Trophoblast cell (in vitro differentiated cells and primary cell): ENCODE data around the gene STX2.
"Not testable (repeated sequence)": the region's sequence is repeated elsewhere in the genome, so short reads cannot be mapped to it uniquely, and the experiment has no call there.

Experiments
- DNase-seq, 2 donors: peaks; one replicate each; pipeline ENCODE4 v3.0.0-alpha.2; 2016
- H2AFZ ChIP-seq: 2 replicates; pipeline ENCODE4 v1.6.1; 2013; ENCODE audit warnings: low read length, moderate library complexity, mild to moderate bottlenecking; ENCODE audit not compliant: insufficient read depth, poor library complexity
- H2AK5ac ChIP-seq: 2 replicates; pipeline ENCODE4 v1.6.1; 2013; ENCODE audit warnings: mild to moderate bottlenecking, low read length
- H2BK120ac ChIP-seq: 2 replicates; pipeline ENCODE4 v1.6.1; 2013; ENCODE audit warnings: low read length, mild to moderate bottlenecking, moderate library complexity; ENCODE audit not compliant: insufficient read depth, poor library complexity
- H2BK12ac ChIP-seq: 2 replicates; pipeline ENCODE4 v1.6.1; 2013; ENCODE audit warnings: mild to moderate bottlenecking, low read length, moderate library complexity
- H2BK5ac ChIP-seq: 2 replicates; pipeline ENCODE4 v1.6.1; 2013; ENCODE audit warnings: low read length, low read depth, moderate library complexity, mild to moderate bottlenecking; ENCODE audit not compliant: poor library complexity
- H3K14ac ChIP-seq: 2 replicates; pipeline ENCODE4 v1.6.1; 2013; ENCODE audit warnings: mild to moderate bottlenecking, low read length
- H3K18ac ChIP-seq: 2 replicates; pipeline ENCODE4 v1.6.1; 2013; ENCODE audit warnings: mild to moderate bottlenecking, low read length
- H3K23ac ChIP-seq: 2 replicates; pipeline ENCODE4 v1.6.1; 2013; ENCODE audit warnings: low read length
- H3K27ac ChIP-seq: 2 replicates; pipeline ENCODE4 v1.5.1; 2013; ENCODE audit warnings: low read depth, mild to moderate bottlenecking, inconsistent platforms, low read length, moderate library complexity
- H3K27me3 ChIP-seq: 2 replicates; pipeline ENCODE4 v1.6.1; 2013; ENCODE audit warnings: inconsistent platforms, mild to moderate bottlenecking, low read length, moderate library complexity; ENCODE audit not compliant: insufficient read depth
- H3K36me3 ChIP-seq, 2 experiments: 1 replicate in 1 of 2; 2 replicates in 1 of 2; pipeline ENCODE4 v1.6.1; 2013; ENCODE audit warnings: low read length in 2 of 2, mild to moderate bottlenecking in 2 of 2, moderate library complexity in 1 of 2; ENCODE audit not compliant: insufficient read depth in 2 of 2, control insufficient read depth in 1 of 2
- H3K4ac ChIP-seq: 2 replicates; pipeline ENCODE4 v1.6.1; 2013; ENCODE audit warnings: low read depth, mild to moderate bottlenecking, low read length, moderate library complexity
- H3K4me1 ChIP-seq, 2 experiments: 1 replicate in 1 of 2; 2 replicates in 1 of 2; pipeline ENCODE4 v1.6.1; 2013; ENCODE audit warnings: low read length in 2 of 2, mild to moderate bottlenecking in 2 of 2, moderate library complexity in 1 of 2; ENCODE audit not compliant: insufficient read depth in 2 of 2, control insufficient read depth in 1 of 2
- H3K4me2 ChIP-seq: 2 replicates; pipeline ENCODE4 v1.6.1; 2013; ENCODE audit warnings: inconsistent platforms, mild to moderate bottlenecking, low read length, moderate library complexity
- H3K4me3 ChIP-seq: 2 replicates; pipeline ENCODE4 v1.5.1; 2013; ENCODE audit warnings: mild to moderate bottlenecking, low read depth, low read length, inconsistent platforms
- H3K79me1 ChIP-seq: one replicate; pipeline ENCODE4 v1.6.1; 2013; ENCODE audit warnings: low read length
- H3K79me2 ChIP-seq: 2 replicates; pipeline ENCODE4 v1.6.1; 2013; ENCODE audit warnings: low read length, mild to moderate bottlenecking; ENCODE audit not compliant: control insufficient read depth, insufficient read depth, poor library complexity
- H3K9ac ChIP-seq: 2 replicates; pipeline ENCODE4 v1.6.1; 2013; ENCODE audit warnings: mild to moderate bottlenecking, low read length
- H3K9me3 ChIP-seq: 2 replicates; pipeline ENCODE4 v1.6.1; 2013; ENCODE audit warnings: low read depth, mild to moderate bottlenecking, control low read depth, inconsistent platforms, low read length; ENCODE audit not compliant: insufficient read depth
- H4K12ac ChIP-seq: 2 replicates; pipeline ENCODE4 v1.6.1; 2013; ENCODE audit warnings: low read depth, mild to moderate bottlenecking, low read length, moderate library complexity
- H4K8ac ChIP-seq: 2 replicates; pipeline ENCODE4 v1.6.1; 2013; ENCODE audit warnings: low read depth, mild to moderate bottlenecking, low read length, moderate library complexity
- H4K91ac ChIP-seq: one replicate; pipeline ENCODE4 v1.6.1; 2013; ENCODE audit warnings: low read depth, mild to moderate bottlenecking, low read length, moderate library complexity
- WGBS: extraction: QIAGEN DNeasy Blood & Tissue Kit; methylation state at CpG from one replicate; pipeline ENCODE4 v1.1.7; 2013; ENCODE audit warnings: missing lambda C conversion rate; ENCODE audit not compliant: insufficient read length, insufficient coverage; ENCODE audit errors: extremely low coverage; 5-methylcytosine and 5-hydroxymethylcytosine counted together

The STX2 gene

DNA sequence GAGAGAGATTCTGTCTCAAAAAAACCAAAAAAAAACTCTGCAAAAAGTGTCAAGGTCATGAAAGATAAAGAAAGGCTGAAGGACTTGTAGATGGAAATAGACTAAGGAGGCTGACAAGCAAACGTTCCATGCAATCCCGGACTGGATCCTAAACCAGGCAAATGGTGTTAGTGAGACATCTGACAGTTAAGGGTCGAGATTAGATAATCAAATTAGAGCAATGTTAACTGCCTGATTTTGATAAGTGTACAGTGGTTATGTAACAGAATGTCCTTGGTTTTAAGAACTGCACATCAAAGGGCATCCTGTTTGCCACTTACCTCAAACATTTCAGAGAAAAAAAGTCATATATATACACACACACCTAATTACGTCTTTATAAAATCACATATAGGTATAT lies 29.4 kb upstream of the STX2 start:
- no peak overlapping the region for H4K12ac ChIP-seq
- H4K91ac ChIP-seq = no peak overlapping the region
- H4K8ac ChIP-seq = no peak overlapping the region

DNA sequence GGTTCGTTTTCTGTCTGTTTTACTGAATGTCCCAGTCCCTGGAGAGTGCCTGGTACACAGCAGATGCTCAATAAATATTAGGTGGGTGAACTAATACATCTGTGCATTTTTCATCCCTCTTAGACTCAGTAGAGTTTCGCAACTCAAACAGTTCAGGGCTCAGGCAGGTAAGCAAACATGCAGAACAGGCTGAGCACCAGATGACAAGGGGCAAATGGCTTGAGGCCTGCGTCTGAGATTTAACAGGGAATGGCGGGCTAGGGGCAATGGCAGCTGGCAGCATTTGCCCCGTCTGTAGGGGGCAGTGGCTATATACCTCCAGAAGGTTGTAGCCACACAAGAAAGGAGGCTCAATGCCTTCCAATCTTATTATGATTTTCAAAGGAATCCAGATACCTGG lies 24.2 kb upstream of the STX2 start:
- no peaks in the 10 kb centered on the region for H3K27me3 ChIP-seq
- no peak overlapping the region for H3K4me3 ChIP-seq
- no peaks in the 10 kb centered on the region for H3K36me3 ChIP-seq
- H2BK12ac ChIP-seq = no peak overlapping the region
- no peak overlapping the region for H3K4ac ChIP-seq
- H4K8ac ChIP-seq = no peak overlapping the region
- DNase-seq = peak; percentile 54 to 64
- H3K18ac ChIP-seq = no peak overlapping the region
- no CpG with 5 or more reads among the region's 5 CpGs for WGBS
- H3K4me1 ChIP-seq = peaks cover 0 to 2% of the 10 kb centered on the region in 2 experiments
- H2BK120ac ChIP-seq = no peak overlapping the region
- no peaks in the 10 kb centered on the region for H3K9me3 ChIP-seq
- no peak overlapping the region for H2BK5ac ChIP-seq
- no peak overlapping the region for H2AK5ac ChIP-seq
- no peak overlapping the region for H3K14ac ChIP-seq
- no peak overlapping the region for H3K27ac ChIP-seq
- H3K23ac ChIP-seq = no peak overlapping the region
- no peaks in the 10 kb centered on the region for H3K79me2 ChIP-seq
- no peak overlapping the region for H3K4me2 ChIP-seq
- no peaks in the 10 kb centered on the region for H3K79me1 ChIP-seq
- H4K12ac ChIP-seq = no peak overlapping the region
- H2AFZ ChIP-seq = no peak overlapping the region
- H4K91ac ChIP-seq = no peak overlapping the region
- no peak overlapping the region for H3K9ac ChIP-seq

More for the DNA sequence above, 29.4 kb upstream of the STX2 start:
- Histone ChIP-seq H2AFZ (no peak overlapping the region), H3K18ac (no peak overlapping the region), H2AK5ac (no peak overlapping the region), H3K4me3 (no peak overlapping the region), H2BK120ac (no peak overlapping the region), H3K9ac (no peak overlapping the region), H3K27ac (no peak overlapping the region), H3K23ac (no peak overlapping the region), H3K79me2 (peaks cover 12% of the 10 kb centered on the region), H3K27me3 (no peaks in the 10 kb centered on the region), H3K4ac (no peak overlapping the region), H3K9me3 (no peaks in the 10 kb centered on the region), H3K14ac (no peak overlapping the region), H3K4me1 (peaks cover 4 to 7% of the 10 kb centered on the region in 2 experiments), H3K79me1 (peaks cover 15% of the 10 kb centered on the region), H3K4me2 (no peak overlapping the region), H3K36me3 (no peaks in the 10 kb centered on the region), H2BK5ac (no peak overlapping the region), H2BK12ac (no peak overlapping the region)
- DNase-seq = no peak
- WGBS = no CpG with 5 or more reads among the region's 4 CpGs

DNA sequence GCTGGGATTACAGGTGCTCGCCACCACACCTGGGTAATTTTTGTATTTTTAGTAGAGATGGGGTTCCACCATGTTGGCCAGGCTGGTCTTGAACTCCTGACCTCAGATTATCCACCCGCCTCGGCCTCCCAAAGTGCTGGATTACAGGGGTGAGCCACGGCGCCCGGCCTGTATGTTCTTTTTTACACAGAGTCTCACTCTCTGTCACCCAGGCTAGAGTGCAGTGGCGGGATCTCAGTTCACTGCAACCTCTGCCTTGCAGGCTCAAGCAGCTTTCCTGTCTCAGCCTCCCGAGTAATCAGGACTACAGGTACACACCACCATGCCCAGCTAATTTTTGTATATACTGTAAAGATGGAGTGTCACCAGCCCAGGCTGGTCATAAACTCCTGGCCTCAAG lies 23.7 kb upstream of the STX2 start:
- not testable (repeated sequence) for H3K18ac ChIP-seq, H3K23ac ChIP-seq, H4K91ac ChIP-seq, H3K14ac ChIP-seq, H2AK5ac ChIP-seq, H3K4me2 ChIP-seq, H3K27me3 ChIP-seq, H3K36me3 ChIP-seq, H3K4me1 ChIP-seq, H4K12ac ChIP-seq, H3K79me2 ChIP-seq, H3K9ac ChIP-seq, H3K79me1 ChIP-seq, H2BK120ac ChIP-seq, H2BK5ac ChIP-seq, H3K4ac ChIP-seq, H2AFZ ChIP-seq, H3K9me3 ChIP-seq, DNase-seq, H4K8ac ChIP-seq, H2BK12ac ChIP-seq, H3K4me3 ChIP-seq
- H3K27ac ChIP-seq = peak overlapping the region; percentile 21
- no CpG with 5 or more reads among the region's 8 CpGs for WGBS

DNA sequence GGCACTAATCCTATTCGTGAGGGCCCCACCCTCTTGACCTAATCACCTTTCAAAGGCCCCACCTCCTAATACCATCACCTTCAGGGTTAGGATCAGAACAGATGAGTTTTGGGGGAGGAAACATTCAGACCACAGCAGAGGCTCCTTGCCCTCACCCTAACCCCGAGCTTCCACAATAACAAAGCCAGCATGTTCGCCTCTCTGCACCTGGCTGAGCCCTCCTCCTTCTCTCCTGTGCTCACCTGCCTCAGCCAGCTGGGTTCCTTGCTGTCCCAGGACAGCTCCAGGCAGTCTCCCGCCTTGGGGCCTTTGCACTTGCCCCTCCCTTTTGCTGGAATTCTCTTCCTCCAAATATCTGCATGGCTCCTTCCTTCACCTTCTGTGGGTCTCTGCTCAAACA lies 23.1 kb upstream of the STX2 start:
- H3K23ac ChIP-seq = no peak overlapping the region
- peaks cover 4% of the 10 kb centered on the region for H3K9me3 ChIP-seq
- H3K27ac ChIP-seq = no peak overlapping the region
- DNase-seq = peak; percentile 52 to 76
- no peaks in the 10 kb centered on the region for H3K79me1 ChIP-seq
- no peak overlapping the region for H3K4me2 ChIP-seq
- no peaks in the 10 kb centered on the region for H3K27me3 ChIP-seq
- no peak overlapping the region for H2AFZ ChIP-seq
- no peak overlapping the region for H3K18ac ChIP-seq
- H3K14ac ChIP-seq = no peak overlapping the region
- peaks cover 0 to 2% of the 10 kb centered on the region in 2 experiments for H3K4me1 ChIP-seq
- H3K9ac ChIP-seq = no peak overlapping the region
- H3K79me2 ChIP-seq = no peaks in the 10 kb centered on the region
- H2BK5ac ChIP-seq = no peak overlapping the region
- H2BK12ac ChIP-seq = no peak overlapping the region
- H2BK120ac ChIP-seq = no peak overlapping the region
- peaks cover 0 to 2% of the 10 kb centered on the region in 2 experiments for H3K36me3 ChIP-seq
- H4K8ac ChIP-seq = no peak overlapping the region
- no peak overlapping the region for H4K91ac ChIP-seq
- H3K4me3 ChIP-seq = no peak overlapping the region
- no peak overlapping the region for H4K12ac ChIP-seq
- H2AK5ac ChIP-seq = no peak overlapping the region
- no peak overlapping the region for H3K4ac ChIP-seq
- no CpG with 5 or more reads among the region's 4 CpGs for WGBS
